ENCODE data around the gene TTLL5.

TTLL5 gene

GRCh38 chr14:75660630-75661498, at the start of gene TTLL5, which contains the start of gene ERG28:
Gene TTLL5, plus strand, starts transcription at chr14:75661246. Its CDS starts 1,904 bp downstream, at chr14:75663150.
Gene ERG28, minus strand, starts transcription at chr14:75660876. Its CDS starts 3,374 bp downstream, at chr14:75657502.
- DNase-seq (ENCODE audit: low read depth in 2 of 2): peak; percentile 89 to 93

DNA sequence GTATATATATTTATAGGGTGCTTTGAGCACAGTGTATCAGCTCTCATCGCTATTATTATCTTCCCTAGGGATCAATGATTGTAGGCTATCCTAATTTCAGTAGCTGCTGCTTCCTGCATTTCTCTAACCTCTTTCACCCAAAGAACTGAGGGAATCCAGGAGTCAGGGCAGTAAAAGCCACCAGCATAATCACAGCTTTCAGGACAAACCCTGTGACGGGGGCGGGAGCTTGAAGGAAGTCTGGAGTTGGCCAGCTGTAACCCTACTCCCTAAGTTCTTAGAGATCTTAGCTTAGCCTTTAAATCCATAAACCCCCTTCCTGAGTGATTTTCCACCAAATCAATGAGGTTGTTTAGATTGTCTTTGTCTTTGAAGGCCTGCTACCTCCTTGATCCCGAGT, 48.9 kb upstream of the TTLL5 start:
- no peak for DNase-seq (ENCODE audit: low read depth in 2 of 2)

GRCh38 chr14:75614179-75614578, 46.9 kb upstream of the TTLL5 start:
- no peak for DNase-seq (ENCODE audit: low read depth in 2 of 2)

- no peak for DNase-seq (ENCODE audit: low read depth in 2 of 2)
Observed at GRCh38 chr14:75615200-75615599, 45.8 kb upstream of the TTLL5 start.

DNA sequence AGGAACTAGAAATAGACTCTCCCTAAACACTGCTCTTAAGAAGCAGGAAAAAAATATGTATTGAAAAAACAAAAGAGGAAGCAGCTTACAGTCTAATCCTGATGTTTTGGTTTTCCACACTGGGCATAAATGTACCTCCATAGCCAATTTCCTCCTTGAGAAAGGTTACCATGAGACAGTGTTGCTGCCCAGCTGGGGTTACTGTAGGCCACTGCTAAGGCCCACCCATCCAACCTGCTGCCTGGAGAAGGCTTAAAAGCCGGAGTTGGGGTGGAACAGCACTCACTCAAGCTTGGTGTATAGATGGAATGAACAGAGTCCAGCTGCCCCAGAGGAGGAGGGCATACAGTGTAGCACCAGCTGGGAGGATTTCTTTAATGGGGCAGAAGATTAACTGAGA, 41.5 kb upstream of the TTLL5 start:
- no peak for DNase-seq (ENCODE audit: low read depth in 2 of 2)

GRCh38 chr14:75625034-75625433, 36.0 kb upstream of the TTLL5 start:
- DNase-seq (ENCODE audit: low read depth in 2 of 2): no peak

DNA sequence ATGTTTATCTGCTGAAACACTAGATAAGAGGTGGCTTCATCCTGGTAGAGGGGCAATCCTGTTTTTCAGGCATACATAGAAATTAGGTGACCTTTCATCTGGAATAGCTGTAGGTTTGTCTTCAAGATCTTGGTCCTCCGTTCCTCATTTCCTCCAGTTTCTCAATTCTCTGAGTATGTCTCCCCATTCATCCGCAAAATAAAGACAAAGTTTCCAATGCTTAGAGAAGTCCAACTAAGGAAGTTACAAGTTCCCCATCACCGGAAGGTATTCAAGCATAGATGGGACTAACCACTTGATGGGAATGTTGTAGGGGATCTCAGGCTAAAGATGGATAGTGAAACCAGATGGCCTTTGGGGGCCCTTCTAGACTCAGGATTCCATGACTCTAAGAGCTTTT, 34.6 kb upstream of the TTLL5 start:
- no peak for DNase-seq (ENCODE audit: low read depth in 2 of 2)

GRCh38 chr14:75626863-75627262, 34.2 kb upstream of the TTLL5 start:
- DNase-seq (ENCODE audit: low read depth in 2 of 2): no peak

DNA sequence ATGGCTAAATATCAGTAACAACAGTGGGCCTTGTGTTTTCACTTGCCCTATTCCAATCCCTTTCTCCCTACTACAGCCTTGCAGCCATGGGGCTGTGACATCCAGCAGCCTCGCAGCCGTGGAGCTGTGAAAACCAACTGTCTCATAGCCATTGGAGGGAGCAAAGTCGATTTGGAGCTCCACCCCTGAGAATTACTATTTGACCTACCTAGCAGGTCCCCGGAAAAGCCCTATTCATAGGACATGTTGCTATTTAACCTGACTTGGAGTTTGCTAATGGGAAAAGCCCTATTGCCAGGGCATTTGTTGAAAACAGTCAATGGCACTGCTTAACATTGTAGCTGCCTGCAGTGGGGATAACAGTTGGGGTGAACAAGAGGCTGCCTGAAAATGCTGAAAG, 33.6 kb upstream of the TTLL5 start:
- DNase-seq (ENCODE audit: low read depth in 2 of 2): no peak

DNA sequence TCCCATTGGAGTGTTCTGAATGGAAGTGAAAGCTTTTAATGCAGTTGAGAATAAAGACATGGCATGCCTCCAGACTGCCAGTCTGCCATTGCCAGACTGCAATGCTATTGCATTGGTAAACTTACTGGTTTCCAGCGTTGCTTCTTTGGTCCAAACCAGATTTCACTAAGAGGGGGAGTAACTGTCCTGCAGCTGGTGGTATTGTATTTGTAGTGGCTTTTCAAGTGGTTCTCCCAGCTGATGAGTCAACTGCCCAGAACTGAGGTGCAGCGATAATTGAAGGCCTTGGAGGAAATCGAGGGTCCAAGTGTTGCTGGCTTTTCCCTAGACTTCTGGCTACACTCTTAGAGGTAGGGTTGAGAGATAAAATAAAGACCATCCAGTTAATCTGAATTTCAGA, 32.2 kb upstream of the TTLL5 start:
- no peak for DNase-seq (ENCODE audit: low read depth in 2 of 2)

DNA sequence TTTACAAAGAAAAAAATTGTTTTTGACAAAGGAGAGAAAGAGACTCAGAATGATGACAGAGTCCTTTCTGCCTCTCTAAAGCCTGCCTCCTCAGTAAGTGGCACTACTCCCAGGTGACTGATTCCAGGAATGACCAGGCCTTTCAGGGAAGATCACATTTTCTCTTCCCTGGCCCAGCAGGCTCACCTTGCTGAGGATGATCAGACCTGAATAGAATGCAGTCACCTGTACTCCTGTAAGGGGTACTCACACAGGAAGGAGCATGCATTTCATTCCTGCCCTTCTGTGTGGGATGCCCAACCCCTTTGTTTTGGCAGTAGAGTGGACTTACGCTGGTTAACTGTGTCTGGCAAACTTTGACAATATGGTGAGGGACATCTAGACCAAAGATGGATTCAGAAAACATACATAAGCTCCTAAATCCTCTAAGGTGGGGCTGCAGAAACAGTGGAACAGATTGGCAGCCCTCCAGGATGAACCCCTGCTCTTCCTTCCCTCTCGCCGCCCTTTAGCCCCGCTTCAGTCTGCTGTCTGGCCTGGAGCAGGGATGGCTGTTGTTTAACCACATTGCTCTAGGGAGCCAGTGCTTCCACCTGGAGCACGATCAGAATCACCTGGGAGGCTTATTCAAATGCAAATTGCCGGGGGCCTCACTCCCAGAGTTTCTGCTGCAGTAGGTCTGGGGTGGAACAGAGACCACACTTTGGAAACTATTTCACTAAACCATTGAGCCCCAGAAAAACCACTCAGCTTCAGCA, 30.2 kb upstream of the TTLL5 start:
- no peak for DNase-seq (ENCODE audit: low read depth in 2 of 2)

DNA sequence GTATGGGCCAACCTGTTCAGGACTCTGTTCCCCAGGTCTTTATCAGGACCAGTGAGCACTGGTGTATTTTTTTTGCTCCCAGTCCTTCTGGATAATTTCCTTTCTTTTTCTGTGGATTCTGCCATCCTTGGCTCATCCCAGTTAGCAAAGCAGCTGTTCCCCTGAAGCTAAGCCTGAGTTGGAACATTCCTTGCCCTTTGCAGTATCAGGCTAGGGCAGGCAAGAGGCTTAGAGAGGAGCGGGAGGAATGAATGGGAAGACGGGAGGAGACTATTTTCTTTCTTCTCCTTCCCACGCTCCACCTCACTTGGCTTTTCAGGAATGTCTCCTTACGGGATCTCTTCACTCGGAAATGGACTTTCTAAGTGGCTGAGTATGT, 29.6 kb upstream of the TTLL5 start:
- DNase-seq (ENCODE audit: low read depth in 2 of 2): no peak

GRCh38 chr14:75634848-75635247, 26.2 kb upstream of the TTLL5 start:
- DNase-seq (ENCODE audit: low read depth in 2 of 2): no peak

- DNase-seq (ENCODE audit: low read depth in 2 of 2): no peak
Observed at GRCh38 chr14:75636100-75636692, 24.9 kb upstream of the TTLL5 start.

GRCh38 chr14:75640876-75641275, 20.2 kb upstream of the TTLL5 start:
- no peak for DNase-seq (ENCODE audit: low read depth in 2 of 2)

DNA sequence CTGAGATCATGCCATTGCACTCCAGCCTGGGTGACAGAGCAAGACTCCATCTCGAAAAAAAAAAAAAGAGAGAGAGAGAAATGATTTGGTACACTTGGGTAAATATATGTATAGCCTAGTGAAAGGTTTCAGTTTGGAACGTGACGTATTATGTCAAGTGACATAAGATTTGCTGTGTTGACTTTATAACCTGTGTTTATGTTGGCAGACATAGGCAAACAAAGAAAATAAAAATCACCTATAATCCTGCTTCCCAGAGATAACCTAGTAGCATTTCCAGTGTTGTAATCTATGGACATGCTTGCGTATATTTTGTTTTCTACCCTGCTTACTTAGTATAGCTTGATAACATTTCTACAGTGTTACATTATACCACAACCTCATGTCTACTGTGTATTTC, 17.1 kb upstream of the TTLL5 start:
- no peak for DNase-seq (ENCODE audit: low read depth in 2 of 2)

- DNase-seq (ENCODE audit: low read depth in 2 of 2): no peak
Observed at GRCh38 chr14:75645056-75645455, 16.0 kb upstream of the TTLL5 start.

- no peak for DNase-seq (ENCODE audit: low read depth in 2 of 2)
Observed at GRCh38 chr14:75646762-75647161, 14.3 kb upstream of the TTLL5 start.

- no peak for DNase-seq (ENCODE audit: low read depth in 2 of 2)
Observed at GRCh38 chr14:75647640-75648039, 13.4 kb upstream of the TTLL5 start.

DNA sequence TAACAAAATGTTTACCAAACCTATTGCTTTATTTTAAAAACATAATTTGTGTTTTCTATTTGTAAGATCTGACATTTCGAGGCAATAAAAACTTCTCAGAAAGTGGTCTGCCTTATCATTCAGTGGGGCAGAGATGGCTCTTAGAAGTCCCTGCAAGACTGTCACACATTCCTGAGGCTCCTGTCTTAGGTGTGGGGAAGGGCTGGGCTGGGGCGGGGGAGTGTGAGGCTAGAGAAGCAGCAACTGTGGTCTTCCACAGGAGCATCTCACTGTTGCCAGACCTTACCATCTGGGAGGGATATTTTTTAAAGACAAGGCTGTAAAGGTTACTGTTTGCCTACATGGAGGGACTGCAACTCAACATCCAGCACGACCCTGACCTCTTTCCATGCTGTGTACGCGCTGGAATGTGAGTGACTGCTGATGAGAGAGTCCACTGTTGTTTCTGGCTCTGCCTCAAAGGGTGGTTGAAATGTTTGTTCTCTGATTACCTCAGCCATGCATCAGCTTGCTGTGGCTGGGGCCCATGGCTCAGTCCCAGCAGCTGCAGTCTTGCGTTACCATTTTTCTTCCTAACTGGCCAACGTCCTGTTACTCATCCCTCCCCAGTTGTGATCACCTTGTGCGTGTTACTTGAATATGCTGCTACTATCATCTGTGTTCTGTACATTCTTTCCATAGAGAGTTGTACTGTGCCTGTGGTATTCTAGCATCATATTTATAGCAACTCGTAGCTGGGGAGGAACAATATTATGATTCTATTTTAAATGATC, 12.8 kb upstream of the TTLL5 start:
- no peak for DNase-seq (ENCODE audit: low read depth in 2 of 2)

DNA sequence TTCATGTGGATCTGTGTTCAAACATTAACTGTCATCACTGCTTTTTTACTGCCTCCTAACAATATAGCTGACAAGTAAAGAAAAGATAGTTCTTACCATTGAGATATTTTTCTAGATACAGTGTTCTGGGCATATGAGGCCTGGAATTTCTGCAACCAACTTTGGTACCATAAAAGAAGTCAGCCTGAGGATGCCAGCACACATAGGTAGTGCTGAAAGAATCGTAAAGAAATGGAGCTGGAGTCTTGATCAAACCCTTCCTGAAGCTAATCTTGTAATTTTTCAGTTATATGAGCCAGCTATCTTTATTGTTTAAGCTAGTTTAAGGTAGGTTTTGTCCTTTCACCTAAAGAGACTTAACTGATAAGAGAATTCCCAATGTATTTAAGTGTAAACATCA, 11.7 kb upstream of the TTLL5 start:
- no peak for DNase-seq (ENCODE audit: low read depth in 2 of 2)

GRCh38 chr14:75649773-75650172, 11.3 kb upstream of the TTLL5 start:
- DNase-seq (ENCODE audit: low read depth in 2 of 2): no peak
